Left ventricle myocardium inferior (tissue), 1 donor: ENCODE measurements around the gene CAMSAP2. TPM values are rescaled to one million over a fixed set of nuclear protein-coding genes. Genes with fewer than 3 reads are reported as not detected.

Experiments
- DNase-seq: peaks from one replicate; pipeline ENCODE4 v3.0.0-alpha.2; 2020
- H3K27ac ChIP-seq: fragments of 200-600 bp; replicated peaks from 2 replicates; pipeline ENCODE4 v1.8.0; 2021
- H3K27me3 ChIP-seq: fragments of 200-600 bp; 2 replicates; pipeline ENCODE4 v1.8.0; 2021; ENCODE audit warnings: low read depth
- H3K36me3 ChIP-seq: fragments of 200-600 bp; 2 replicates; pipeline ENCODE4 v1.8.0; 2021
- H3K4me1 ChIP-seq: fragments of 200-600 bp; 2 replicates; pipeline ENCODE4 v1.8.0; 2021
- H3K4me3 ChIP-seq: fragments of 200-600 bp; 2 replicates; pipeline ENCODE4 v1.8.0; 2021; ENCODE audit warnings: mild to moderate bottlenecking, moderate library complexity
- H3K9me3 ChIP-seq: fragments of 200-600 bp; replicated peaks from 2 replicates; pipeline ENCODE4 v1.8.0; 2021
- CTCF ChIP-seq: fragments of 200-600 bp; IDR thresholded peaks from 2 replicates; pipeline ENCODE4 v1.8.0; 2021; ENCODE audit warnings: antibody characterized with exemption, mild to moderate bottlenecking, borderline replicate concordance
- intact Hi-C: fragments of 100-400 bp; cut with micrococcal nuclease; formaldehyde crosslinking; loops from one replicate; pipeline ENCODE4 v1.11.0; 2022
- total RNA-seq: library from RNA; stranded (reverse); fragmentation: NEBNext Ultra II Directional; extraction: Animal tissue kit (Norgen Biotek cat#: 25700); gene quantifications from one replicate; pipeline ENCODE4 v1.2.1, GENCODE V29; 2021
- donor health status: DM: no; HTN: yes; CAD: no; lungs with severe emphysema.

Gene CAMSAP2
- total RNA-seq, 1 donor from 2014 or later = 34.1 TPM

GRCh38 chr1:200899954-200900867, 161.5 kb downstream of the CAMSAP2 start:
- Histone ChIP-seq H3K27me3 (peaks cover 47% of the 10 kb centered on the region), H3K36me3 (no peaks in the 10 kb centered on the region), H3K4me3 (no peak overlapping the region), H3K27ac (no peak overlapping the region), H3K4me1 (no peaks in the 10 kb centered on the region), H3K9me3 (no peaks in the 10 kb centered on the region)
- TF ChIP-seq CTCF = no peak
- no peak for DNase-seq
- intact Hi-C loops = no loop called here

DNA sequence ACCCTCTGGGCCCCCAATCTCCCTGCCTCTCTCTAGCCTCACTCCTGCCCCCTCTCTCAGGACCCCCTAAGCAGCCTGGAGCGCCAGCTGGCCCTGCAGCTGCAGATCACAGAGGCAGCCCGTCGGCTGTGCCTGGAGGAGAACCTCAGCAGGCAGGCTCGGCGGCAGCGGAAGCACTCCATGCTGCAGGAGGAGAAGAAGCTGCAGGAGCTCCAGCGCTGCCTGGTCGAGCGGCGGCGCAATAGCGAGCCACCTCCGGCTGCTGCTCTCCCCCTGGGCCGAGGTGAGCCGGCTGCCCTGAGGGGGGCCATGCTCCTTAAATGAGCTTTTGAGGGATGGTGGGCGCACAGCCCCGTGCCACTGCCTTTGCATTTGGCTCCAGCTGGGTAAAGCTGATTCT, 162.2 kb downstream of the CAMSAP2 start:
- Histone ChIP-seq H3K4me1 (no peaks in the 10 kb centered on the region), H3K27ac (no peak overlapping the region), H3K36me3 (no peaks in the 10 kb centered on the region), H3K27me3 (peaks cover 41% of the 10 kb centered on the region), H3K9me3 (no peaks in the 10 kb centered on the region), H3K4me3 (no peak overlapping the region)
- no peak for TF ChIP-seq CTCF
- intact Hi-C loops = no loop called here
- no peak for DNase-seq

DNA sequence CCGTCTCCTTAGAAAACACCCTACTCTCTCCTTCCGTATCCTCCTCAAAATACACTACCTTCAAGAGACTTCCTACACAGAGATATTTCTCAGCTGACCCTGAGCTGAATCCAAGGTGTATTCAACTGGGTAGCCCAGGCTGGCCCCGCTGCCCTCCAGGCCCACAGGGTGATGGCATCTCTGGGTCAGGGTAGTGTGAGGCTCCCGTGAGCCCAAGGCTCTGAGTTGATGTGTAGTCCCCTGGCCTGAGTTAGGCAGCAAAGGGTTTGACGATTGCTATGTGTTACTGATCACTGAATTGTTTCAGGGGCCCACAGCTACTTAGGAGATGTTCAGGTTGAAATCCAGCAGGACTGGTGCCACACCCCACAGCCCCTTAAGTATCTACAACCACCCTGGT, 162.7 kb downstream of the CAMSAP2 start:
- intact Hi-C loops = no loop called here
- no peak for DNase-seq
- Histone ChIP-seq H3K36me3 (no peaks in the 10 kb centered on the region), H3K4me3 (no peak overlapping the region), H3K9me3 (no peaks in the 10 kb centered on the region), H3K27ac (no peak overlapping the region), H3K27me3 (peaks cover 39% of the 10 kb centered on the region), H3K4me1 (no peaks in the 10 kb centered on the region)
- no peak for TF ChIP-seq CTCF

- no peak overlapping the region for H3K4me3 ChIP-seq
- H3K36me3 ChIP-seq = no peaks in the 10 kb centered on the region
- TF ChIP-seq CTCF = no peak
- no peaks in the 10 kb centered on the region for H3K4me1 ChIP-seq
- no peak overlapping the region for H3K27ac ChIP-seq
- H3K9me3 ChIP-seq = no peaks in the 10 kb centered on the region
- peaks cover 38% of the 10 kb centered on the region for H3K27me3 ChIP-seq
- intact Hi-C loops = no loop called here
- DNase-seq = no peak
Observed at GRCh38 chr1:200901796-200902444, 163.2 kb downstream of the CAMSAP2 start.

GRCh38 chr1:200903793-200904192, 165.1 kb downstream of the CAMSAP2 start:
- no peak for DNase-seq
- Histone ChIP-seq H3K4me1 (no peaks in the 10 kb centered on the region), H3K27ac (no peak overlapping the region), H3K36me3 (no peaks in the 10 kb centered on the region), H3K4me3 (no peak overlapping the region), H3K9me3 (no peaks in the 10 kb centered on the region), H3K27me3 (peaks cover 33% of the 10 kb centered on the region)
- no peak for TF ChIP-seq CTCF
- intact Hi-C loops = no loop called here
